ENCODE data around the gene KCNT2. TPM values are rescaled to one million over a fixed set of nuclear protein-coding genes. Genes with fewer than 3 reads are reported as not detected.

Gene KCNT2
- total RNA-seq, 4 donors from 2014 or later: 0.35 to 0.88 (median 0.51) TPM; not detected in 1

GRCh38 chr1:196260270-196260669, 348.0 kb downstream of the KCNT2 start:
- in situ Hi-C loops (cut with MboI; ENCODE audit: low sequenced_read_pairs in 4 of 4) (no loop called here), intact Hi-C loops (cut with DNase I; ENCODE audit: low total_unique reads) (no loop called here)
- no peaks in the 10 kb centered on the region for H3K27me3 ChIP-seq
- DNase-seq (no peak), ATAC-seq (no peak)
- H3K27ac ChIP-seq: no peak overlapping the region
- no peaks in the 10 kb centered on the region for H3K36me3 ChIP-seq
- no peak overlapping the region for H3K4me3 ChIP-seq
- no peaks in the 10 kb centered on the region for H3K4me1 ChIP-seq
- no peaks in the 10 kb centered on the region for H3K9me3 ChIP-seq
- no peak for TF ChIP-seq CTCF (IDR thresholded peaks at IDR 0.05 in 4 of 5, conservative IDR thresholded peaks at IDR 0.05 in 1 of 5)
- no peak for TF ChIP-seq POLR2A (IDR thresholded peaks at IDR 0.05)

- in situ Hi-C loops (cut with MboI; ENCODE audit: low sequenced_read_pairs in 4 of 4) (no loop called here), intact Hi-C loops (cut with DNase I; ENCODE audit: low total_unique reads) (no loop called here)
- Histone ChIP-seq H3K9me3 (no peaks in the 10 kb centered on the region), H3K27me3 (no peaks in the 10 kb centered on the region), H3K27ac (no peak overlapping the region), H3K4me3 (no peak overlapping the region), H3K4me1 (no peaks in the 10 kb centered on the region), H3K36me3 (no peaks in the 10 kb centered on the region)
- ATAC-seq (no peak), DNase-seq (no peak)
- TF ChIP-seq POLR2A (IDR thresholded peaks at IDR 0.05) (no peak), CTCF (IDR thresholded peaks at IDR 0.05 in 4 of 5, conservative IDR thresholded peaks at IDR 0.05 in 1 of 5) (no peak)
Observed at GRCh38 chr1:196259316-196259715, 348.9 kb downstream of the KCNT2 start.

- ATAC-seq (no peak), DNase-seq (no peak)
- intact Hi-C loops (cut with DNase I; ENCODE audit: low total_unique reads): no loop called here
- in situ Hi-C loops (cut with MboI; ENCODE audit: low sequenced_read_pairs in 4 of 4): no loop called here
- Histone ChIP-seq H3K27ac (no peak overlapping the region), H3K4me3 (no peak overlapping the region), H3K4me1 (no peaks in the 10 kb centered on the region), H3K27me3 (no peaks in the 10 kb centered on the region), H3K9me3 (no peaks in the 10 kb centered on the region), H3K36me3 (no peaks in the 10 kb centered on the region)
- no peak for TF ChIP-seq CTCF (IDR thresholded peaks at IDR 0.05 in 4 of 5, conservative IDR thresholded peaks at IDR 0.05 in 1 of 5)
- no peak for TF ChIP-seq POLR2A (IDR thresholded peaks at IDR 0.05)
Observed at GRCh38 chr1:196255762-196256161, 352.5 kb downstream of the KCNT2 start.

- Histone ChIP-seq H3K4me3 (no peak overlapping the region), H3K36me3 (no peaks in the 10 kb centered on the region), H3K4me1 (no peaks in the 10 kb centered on the region), H3K9me3 (no peaks in the 10 kb centered on the region), H3K27me3 (no peaks in the 10 kb centered on the region), H3K27ac (no peak overlapping the region)
- TF ChIP-seq POLR2A (IDR thresholded peaks at IDR 0.05): no peak
- TF ChIP-seq CTCF (IDR thresholded peaks at IDR 0.05 in 4 of 5, conservative IDR thresholded peaks at IDR 0.05 in 1 of 5): no peak
- in situ Hi-C loops (cut with MboI; ENCODE audit: low sequenced_read_pairs in 4 of 4) (no loop called here), intact Hi-C loops (cut with DNase I; ENCODE audit: low total_unique reads) (no loop called here)
- no peak for ATAC-seq
- DNase-seq: no peak
Observed at GRCh38 chr1:196229546-196229945, 378.7 kb downstream of the KCNT2 start.

- DNase-seq (no peak), ATAC-seq (no peak)
- H3K27ac ChIP-seq: no peak overlapping the region
- TF ChIP-seq POLR2A (IDR thresholded peaks at IDR 0.05) (no peak), CTCF (IDR thresholded peaks at IDR 0.05 in 4 of 5, conservative IDR thresholded peaks at IDR 0.05 in 1 of 5) (no peak)
- in situ Hi-C loops (cut with MboI; ENCODE audit: low sequenced_read_pairs in 4 of 4): no loop called here
- intact Hi-C loops (cut with DNase I; ENCODE audit: low total_unique reads): no loop called here
- no peaks in the 10 kb centered on the region for H3K9me3 ChIP-seq
- no peaks in the 10 kb centered on the region for H3K27me3 ChIP-seq
- no peaks in the 10 kb centered on the region for H3K4me1 ChIP-seq
- H3K36me3 ChIP-seq: no peaks in the 10 kb centered on the region
- H3K4me3 ChIP-seq: no peak overlapping the region
Observed at GRCh38 chr1:196214866-196215265, 393.4 kb downstream of the KCNT2 start.

All from gastrocnemius medialis (tissue), 4 donors.